ENCODE results near the gene RAB33A. TPM values are rescaled to one million over a fixed set of nuclear protein-coding genes. Genes with fewer than 3 reads are reported as not detected.

RAB33A gene
- total RNA-seq, result under 0.01 TPM in 1 of 2 replicates, not detected in the other

GRCh38 chrX:130171446-130172126 is at the start of gene RAB33A:
RAB33A (plus strand) TSS chrX:130171962; CDS start chrX:130172063, 101 bp downstream.

GRCh38 chrX:130165703-130166502 is 5.9 kb upstream of the RAB33A start, which contains the start of gene AIFM1:
AIFM1 (minus strand) TSS chrX:130165841; CDS start chrX:130165656, 185 bp downstream.

Other genes with a start within 250 kb of the RAB33A start
- gene BCORL1, start 189.3 kb upstream of the RAB33A start, total RNA-seq, result 1.0 and 5.1 TPM in 2 replicates
- 11.6 and 26.6 TPM in 2 replicates for gene ELF4, start 61.5 kb upstream of the RAB33A start, total RNA-seq
- 28.0 and 28.2 TPM in 2 replicates for gene AIFM1, start 6.1 kb upstream of the RAB33A start, total RNA-seq
- 1.0 and 2.4 TPM in 2 replicates for gene ZNF280C, start 96.9 kb downstream of the RAB33A start, total RNA-seq
- 5.5 and 6.6 TPM in 2 replicates for gene SLC25A14, start 168.0 kb downstream of the RAB33A start, total RNA-seq
- not detected in 2 replicates for gene GPR119, start 213.7 kb downstream of the RAB33A start, total RNA-seq
- gene RBMX2, start 230.0 kb downstream of the RAB33A start, total RNA-seq, result 21.3 and 26.0 TPM in 2 replicates